Testis (tissue), 2 donors: Measurements from ENCODE around the gene PHYKPL.

Experiments
- POLR2A ChIP-seq: fragments of 450-650 bp; IDR thresholded peaks from one replicate; pipeline ENCODE4 v1.6.1; 2017; ENCODE audit warnings: antibody characterized with exemption, mild to moderate bottlenecking, moderate library complexity
- TF ChIP-seq, protein P1 (sequence below), 3 experiments: fragments of 450-650 bp in 2 of 3; fragments of 200-600 bp in 1 of 3; sonication (generic) in 1 of 3; IDR thresholded peaks; one replicate each; pipeline ENCODE4 v1.5.1; 2016 to 2019; ENCODE audit warnings: antibody characterized with exemption in 3 of 3, mild to moderate bottlenecking in 2 of 3, moderate library complexity in 1 of 3

DNA sequence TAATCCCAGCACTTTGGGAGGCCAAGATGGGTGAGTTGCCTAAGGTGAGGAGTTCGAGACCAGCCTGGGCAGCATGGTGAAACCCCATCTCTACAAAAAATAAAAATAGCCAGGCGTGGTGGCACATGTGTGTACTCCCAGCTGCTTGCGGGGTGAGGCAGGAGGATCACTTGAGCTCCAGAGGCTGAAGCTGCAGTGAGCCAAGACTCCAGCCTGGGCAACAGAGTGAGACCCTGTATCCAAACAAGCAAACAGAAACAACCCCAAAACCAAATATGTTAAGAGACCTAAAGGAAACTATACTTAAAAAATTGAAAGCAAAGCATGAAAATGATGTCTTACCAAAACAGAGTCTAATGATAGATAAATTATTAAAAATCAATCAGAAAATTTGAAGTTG is 15.8 kb downstream of the PHYKPL start:
- no peak for TF ChIP-seq POLR2A
- TF ChIP-seq, protein P1, sequence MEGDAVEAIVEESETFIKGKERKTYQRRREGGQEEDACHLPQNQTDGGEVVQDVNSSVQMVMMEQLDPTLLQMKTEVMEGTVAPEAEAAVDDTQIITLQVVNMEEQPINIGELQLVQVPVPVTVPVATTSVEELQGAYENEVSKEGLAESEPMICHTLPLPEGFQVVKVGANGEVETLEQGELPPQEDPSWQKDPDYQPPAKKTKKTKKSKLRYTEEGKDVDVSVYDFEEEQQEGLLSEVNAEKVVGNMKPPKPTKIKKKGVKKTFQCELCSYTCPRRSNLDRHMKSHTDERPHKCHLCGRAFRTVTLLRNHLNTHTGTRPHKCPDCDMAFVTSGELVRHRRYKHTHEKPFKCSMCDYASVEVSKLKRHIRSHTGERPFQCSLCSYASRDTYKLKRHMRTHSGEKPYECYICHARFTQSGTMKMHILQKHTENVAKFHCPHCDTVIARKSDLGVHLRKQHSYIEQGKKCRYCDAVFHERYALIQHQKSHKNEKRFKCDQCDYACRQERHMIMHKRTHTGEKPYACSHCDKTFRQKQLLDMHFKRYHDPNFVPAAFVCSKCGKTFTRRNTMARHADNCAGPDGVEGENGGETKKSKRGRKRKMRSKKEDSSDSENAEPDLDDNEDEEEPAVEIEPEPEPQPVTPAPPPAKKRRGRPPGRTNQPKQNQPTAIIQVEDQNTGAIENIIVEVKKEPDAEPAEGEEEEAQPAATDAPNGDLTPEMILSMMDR (IDR thresholded peaks at IDR 0.05), result no peak
